ENCODE measurements around the gene TMEM109. TPM values are rescaled to one million over a fixed set of nuclear protein-coding genes. Genes with fewer than 3 reads are reported as not detected.

TMEM109 gene, protein sequence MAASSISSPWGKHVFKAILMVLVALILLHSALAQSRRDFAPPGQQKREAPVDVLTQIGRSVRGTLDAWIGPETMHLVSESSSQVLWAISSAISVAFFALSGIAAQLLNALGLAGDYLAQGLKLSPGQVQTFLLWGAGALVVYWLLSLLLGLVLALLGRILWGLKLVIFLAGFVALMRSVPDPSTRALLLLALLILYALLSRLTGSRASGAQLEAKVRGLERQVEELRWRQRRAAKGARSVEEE
- polyA plus RNA-seq = 1.8 and 4.6 TPM in 2 replicates
- 7.6 and 7.8 TPM in 2 replicates for polyA minus RNA-seq

DNA sequence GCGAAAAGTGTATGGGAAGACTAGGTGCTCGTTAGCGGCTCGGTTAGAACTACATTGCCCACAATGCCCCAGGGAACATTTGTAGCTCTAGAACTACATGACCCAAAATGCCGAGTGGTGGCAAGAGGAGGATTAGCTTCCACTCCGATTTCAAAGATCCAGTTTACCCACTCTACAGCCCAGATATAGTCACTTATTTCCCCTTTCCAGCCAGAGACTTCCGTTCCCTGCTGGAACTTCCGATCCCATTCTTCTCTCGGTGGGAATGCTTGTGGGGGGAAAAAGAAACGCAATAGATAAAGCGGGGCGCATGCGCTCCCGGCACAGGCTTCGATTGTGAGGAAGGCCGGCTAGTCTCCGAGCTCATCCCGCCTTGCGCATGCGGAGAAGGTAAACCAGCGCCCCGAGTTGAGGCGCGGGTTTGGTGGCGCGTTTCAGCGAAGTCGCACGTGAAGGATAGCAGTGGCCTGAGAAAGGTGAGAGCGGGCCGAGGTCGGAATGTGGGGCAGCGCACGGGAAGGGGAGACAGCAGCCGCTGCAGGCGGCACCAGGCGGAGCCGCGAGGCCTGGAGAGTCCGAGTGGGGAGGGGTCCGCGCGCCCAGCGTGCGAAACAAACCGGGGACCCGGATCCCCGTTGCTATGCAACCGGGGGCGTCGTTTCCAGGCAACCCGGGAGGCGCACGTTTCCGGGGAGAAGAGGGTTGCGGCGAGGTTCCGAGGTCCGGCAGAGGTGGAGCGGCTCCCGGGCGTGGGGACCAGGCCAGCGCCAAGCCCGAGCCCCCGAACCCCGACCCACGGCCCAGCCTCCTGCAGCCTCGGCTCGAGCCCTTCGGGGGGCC is at the start of gene TMEM109:
TSS of gene TMEM109 (plus strand) at position 366 of the 840 bp plus-strand sequence. CDS start 5,536 bp downstream, outside the sequence.
- no peaks in the 10 kb centered on the region for H3K9me2 ChIP-seq (ENCODE audit: insufficient read depth, low read length)
- H3K9me3 ChIP-seq (ENCODE audit: low read length) = no peaks in the 10 kb centered on the region
- peak within 1 kb of the TSS; percentile 97 for H3K27ac ChIP-seq (ENCODE audit: low read length)
- peak within 1 kb of the TSS; percentile 74 for H2AFZ ChIP-seq (ENCODE audit: low read depth, low read length)
- no peaks in the 10 kb centered on the region for H4K20me1 ChIP-seq (ENCODE audit: insufficient read depth)
- no peaks in the 10 kb centered on the region for H3K27me3 ChIP-seq (ENCODE audit: insufficient read depth, low read depth, low read length)
- peak within 1 kb of the TSS; percentile 77 for H3K4me2 ChIP-seq (ENCODE audit: low read length)
- H3K4me3 ChIP-seq (ENCODE audit: low read length) = peak within 1 kb of the TSS; percentile 97
- H3K9ac ChIP-seq (ENCODE audit: low read length) = peak within 1 kb of the TSS; percentile 87
- H3F3A ChIP-seq (ENCODE audit: insufficient read depth, low read length, poor library complexity, severe bottlenecking) = peaks cover 3% of the 10 kb centered on the region
- TF ChIP-seq SMC3 (conservative IDR thresholded peaks at IDR 0.05; ENCODE audit: poor library complexity) = peak; percentile 42
- no peak for TF ChIP-seq EP300 (conservative IDR thresholded peaks at IDR 0.05; ENCODE audit: poor library complexity, severe bottlenecking)
- no peak for TF ChIP-seq CTCF (IDR thresholded peaks at IDR 0.05; ENCODE audit: poor library complexity, severe bottlenecking)
- peak; percentile 17 for TF ChIP-seq TAF1 (IDR thresholded peaks at IDR 0.05; ENCODE audit: low read depth)
- TF ChIP-seq REST (IDR thresholded peaks at IDR 0.05; ENCODE audit: borderline replicate concordance) = peak; percentile 81
- no peak for TF ChIP-seq EZH2 (IDR thresholded peaks at IDR 0.05; ENCODE audit: borderline replicate concordance, insufficient read depth, low read length, poor library complexity, severe bottlenecking)
- TF ChIP-seq POLR2AphosphoS5 (IDR thresholded peaks at IDR 0.05) = peak; percentile 71
- TF ChIP-seq MXI1 (conservative IDR thresholded peaks at IDR 0.05; ENCODE audit: poor library complexity, severe bottlenecking) = peak; percentile 99
- H3K36me3 ChIP-seq (ENCODE audit: insufficient read depth, low read length) = no peaks in the 10 kb centered on the region
- peaks cover 37% of the 10 kb centered on the region for H3K79me2 ChIP-seq (replicated peaks; ENCODE audit: insufficient read depth, low read length)

DNA sequence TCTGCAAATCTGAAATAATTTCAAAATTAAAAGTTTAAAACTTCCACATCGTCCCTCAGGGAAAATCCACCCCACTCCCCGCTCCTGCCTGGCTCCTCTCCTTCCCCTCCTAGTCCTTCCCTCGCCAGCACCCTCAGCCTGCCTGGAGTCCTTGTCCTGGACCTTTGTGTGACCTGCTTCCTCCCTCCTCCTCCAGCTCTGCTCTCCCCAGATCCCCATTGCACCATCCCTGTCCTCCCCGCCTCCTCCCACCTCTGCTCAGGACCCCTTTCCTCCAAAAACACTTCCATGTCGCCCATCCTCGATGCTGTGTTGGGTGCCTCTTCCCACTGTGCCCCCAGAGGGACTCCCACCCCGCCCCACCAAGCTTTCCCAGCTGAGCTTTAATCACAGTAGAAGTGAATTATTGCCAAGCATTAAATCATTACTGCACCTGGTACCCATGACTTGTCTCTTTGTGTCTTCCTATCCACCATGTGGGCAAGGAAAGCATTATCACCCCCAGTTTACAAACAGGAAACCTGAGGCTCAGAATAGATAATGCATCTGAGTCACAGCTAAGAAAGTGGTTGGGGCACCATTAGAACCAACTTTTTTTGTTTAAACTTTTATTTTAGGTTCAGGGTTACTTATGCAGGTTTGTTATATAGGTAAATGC is 49.0 kb upstream of the TMEM109 start:
- Histone ChIP-seq H3F3A (ENCODE audit: insufficient read depth, low read length, poor library complexity, severe bottlenecking) (no peaks in the 10 kb centered on the region), H3K27ac (ENCODE audit: low read length) (no peak overlapping the region)

More for the DNA sequence above, 49.0 kb upstream of the TMEM109 start:
- Histone ChIP-seq H3K9me3 (ENCODE audit: low read length) (no peaks in the 10 kb centered on the region), H3K36me3 (ENCODE audit: insufficient read depth, low read length) (no peaks in the 10 kb centered on the region), H3K27me3 (ENCODE audit: insufficient read depth, low read depth, low read length) (no peaks in the 10 kb centered on the region), H3K9me2 (ENCODE audit: insufficient read depth, low read length) (no peaks in the 10 kb centered on the region), H3K4me2 (ENCODE audit: low read length) (no peak overlapping the region), H2AFZ (ENCODE audit: low read depth, low read length) (no peak overlapping the region), H3K79me2 (replicated peaks; ENCODE audit: insufficient read depth, low read length) (no peaks in the 10 kb centered on the region), H3K4me3 (ENCODE audit: low read length) (no peak overlapping the region), H3K9ac (ENCODE audit: low read length) (no peak overlapping the region), H4K20me1 (ENCODE audit: insufficient read depth) (no peaks in the 10 kb centered on the region)
- TF ChIP-seq REST (IDR thresholded peaks at IDR 0.05; ENCODE audit: borderline replicate concordance) (no peak), CTCF (IDR thresholded peaks at IDR 0.05; ENCODE audit: poor library complexity, severe bottlenecking) (no peak), TAF1 (IDR thresholded peaks at IDR 0.05; ENCODE audit: low read depth) (no peak), EP300 (conservative IDR thresholded peaks at IDR 0.05; ENCODE audit: poor library complexity, severe bottlenecking) (no peak), EZH2 (IDR thresholded peaks at IDR 0.05; ENCODE audit: borderline replicate concordance, insufficient read depth, low read length, poor library complexity, severe bottlenecking) (no peak), SMC3 (conservative IDR thresholded peaks at IDR 0.05; ENCODE audit: poor library complexity) (no peak), POLR2AphosphoS5 (IDR thresholded peaks at IDR 0.05) (no peak), RAD21 (conservative IDR thresholded peaks at IDR 0.05) (no peak), MXI1 (conservative IDR thresholded peaks at IDR 0.05; ENCODE audit: poor library complexity, severe bottlenecking) (no peak)

Data from neural cell (in vitro differentiated cells).